Activated T-helper 1 cell treated with Interleukin-2 at 50 U/mL for 16 hours (primary cell): ENCODE data around the gene ASB7.
A peak's percentile ranks its signal among the peaks of the same experiment; 100 is the strongest.
"Not testable (repeated sequence)": the region's sequence is repeated elsewhere in the genome, so short reads cannot be mapped to it uniquely, and the experiment has no call there.

Experiments used
- DNase-seq: peaks from one replicate; pipeline ENCODE4 v3.0.0-alpha.2; 2020; ENCODE audit warnings: low read depth

Gene ASB7

GRCh38 chr15:100602064-100602822 lies at the start of gene ASB7, which contains the start of gene LINS1:
Gene ASB7, plus strand, starts transcription at chr15:100602589. Its CDS starts 9,628 bp downstream, at chr15:100612217.
Gene LINS1, minus strand, starts transcription at chr15:100602184. Its CDS starts 21,342 bp downstream, at chr15:100580842.
- peak; percentile 100 for DNase-seq

GRCh38 chr15:100553468-100553867 lies 48.9 kb upstream of the ASB7 start:
- DNase-seq: no peak

GRCh38 chr15:100558771-100559254 lies 43.6 kb upstream of the ASB7 start:
- no peak for DNase-seq

GRCh38 chr15:100559330-100559729 lies 43.1 kb upstream of the ASB7 start:
- no peak for DNase-seq

GRCh38 chr15:100560323-100560722 lies 42.1 kb upstream of the ASB7 start:
- no peak for DNase-seq

GRCh38 chr15:100565591-100565990 lies 36.8 kb upstream of the ASB7 start:
- DNase-seq: no peak

GRCh38 chr15:100566850-100567628 lies 35.4 kb upstream of the ASB7 start:
- no peak for DNase-seq

GRCh38 chr15:100569391-100569790 lies 33.0 kb upstream of the ASB7 start:
- no peak for DNase-seq

- DNase-seq: no peak
Observed at GRCh38 chr15:100570275-100570674, 32.1 kb upstream of the ASB7 start.

- DNase-seq: no peak
Observed at GRCh38 chr15:100570735-100571313, 31.6 kb upstream of the ASB7 start.

- DNase-seq: no peak
Observed at GRCh38 chr15:100571592-100572167, 30.7 kb upstream of the ASB7 start.

- no peak for DNase-seq
Observed at GRCh38 chr15:100572362-100572983, 29.9 kb upstream of the ASB7 start.

GRCh38 chr15:100573526-100573925 lies 28.9 kb upstream of the ASB7 start:
- DNase-seq: no peak

- DNase-seq: no peak
Observed at GRCh38 chr15:100580414-100580813, 22.0 kb upstream of the ASB7 start.

- DNase-seq: no peak
Observed at GRCh38 chr15:100588638-100589242, 13.6 kb upstream of the ASB7 start.

GRCh38 chr15:100591163-100591562 lies 11.2 kb upstream of the ASB7 start:
- DNase-seq: not testable (repeated sequence)

- DNase-seq: no peak
Observed at GRCh38 chr15:100591835-100592234, 10.6 kb upstream of the ASB7 start.

GRCh38 chr15:100592898-100593297 lies 9.5 kb upstream of the ASB7 start:
- no peak for DNase-seq

GRCh38 chr15:100593431-100593830 lies 9.0 kb upstream of the ASB7 start:
- DNase-seq: no peak

- no peak for DNase-seq
Observed at GRCh38 chr15:100595964-100596363, 6.4 kb upstream of the ASB7 start.

GRCh38 chr15:100596792-100597191 lies 5.6 kb upstream of the ASB7 start:
- peak; percentile 81 for DNase-seq
